Dermis blood vessel endothelial cell (primary cell): ENCODE data around the gene COBL. TPM values are rescaled to one million over a fixed set of nuclear protein-coding genes. Genes with fewer than 3 reads are reported as not detected.
"Not testable (repeated sequence)": the region's sequence is repeated elsewhere in the genome, so short reads cannot be mapped to it uniquely, and the experiment has no call there.

Experiments used
- DNase-seq: peaks from one replicate; pipeline ENCODE4 v3.0.0; 2010
- total RNA-seq: library from RNA; depleted of rRNA; stranded (reverse); fragments of >200 nt; gene quantifications from 2 replicates; pipeline ENCODE4 v1.2.3, GENCODE V29; 2014

COBL gene
- total RNA-seq, 1 donor from 2014 or later, result under 0.01 TPM

DNA sequence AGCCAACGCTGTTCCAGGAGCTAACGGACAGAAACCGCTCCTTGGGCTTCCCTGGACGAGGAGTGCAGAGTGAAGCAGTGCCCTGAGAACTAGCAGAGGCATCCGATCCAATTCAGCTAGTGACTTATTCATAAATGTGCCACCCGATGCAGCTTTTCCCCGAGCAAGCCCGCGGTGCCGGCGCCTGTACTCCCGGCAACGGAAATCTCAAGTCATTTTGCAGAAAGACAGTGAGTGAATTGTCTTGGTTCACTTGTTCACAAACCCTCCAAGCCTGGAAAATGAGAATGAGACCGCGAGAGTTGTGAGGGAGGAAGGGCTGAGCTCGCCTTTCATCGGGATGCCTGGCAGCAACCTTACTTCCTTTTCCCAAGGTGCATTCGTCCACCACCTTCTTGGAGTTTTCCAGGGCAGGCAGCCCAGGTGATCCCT lies 87.5 kb downstream of the COBL start:
- DNase-seq, result no peak

DNA sequence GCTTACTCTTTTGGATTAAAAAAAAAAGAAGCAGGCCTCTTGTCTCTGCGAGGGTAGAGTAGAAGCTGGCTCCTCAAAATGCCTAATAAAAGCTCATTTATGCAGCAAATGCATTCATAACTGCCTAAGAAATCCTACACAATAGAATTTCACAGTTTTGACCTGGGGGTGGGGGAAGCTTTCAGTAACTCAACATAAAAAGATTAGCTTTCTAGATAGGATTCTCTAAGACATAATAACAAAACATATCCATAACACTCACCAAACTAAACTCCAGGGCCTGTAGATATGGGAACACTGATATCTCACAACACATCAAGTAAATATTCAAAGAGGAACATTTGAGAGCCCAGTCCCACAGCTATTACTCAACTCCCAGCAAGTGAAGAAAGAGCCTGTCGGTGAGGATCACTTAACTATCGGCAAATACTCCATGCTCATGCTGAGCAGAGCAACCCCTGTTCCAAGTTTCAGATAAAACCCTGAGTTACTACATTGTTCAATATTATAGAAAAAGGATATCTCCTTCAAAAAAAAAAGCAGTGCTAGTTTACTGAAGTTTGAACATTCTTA lies 88.1 kb downstream of the COBL start:
- no peak for DNase-seq

DNA sequence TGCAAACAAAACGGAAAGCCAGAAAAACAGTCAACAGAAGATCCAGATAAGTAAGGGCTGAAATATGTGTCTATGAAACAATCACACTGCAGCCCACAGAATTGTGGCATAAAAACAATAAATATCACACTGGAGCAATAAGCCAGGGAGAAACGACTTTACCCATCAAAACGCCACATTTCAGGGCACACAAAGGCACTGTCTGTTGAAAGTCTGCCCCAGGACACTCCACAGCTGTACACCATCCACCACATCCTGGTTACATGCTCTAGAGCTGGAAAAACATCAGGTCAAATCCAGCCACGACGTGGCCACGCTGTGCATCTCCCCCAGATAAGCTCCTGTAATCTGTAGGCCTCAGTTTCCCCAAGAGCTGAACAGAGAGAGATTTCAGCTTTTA lies 88.7 kb downstream of the COBL start:
- DNase-seq, result no peak

DNA sequence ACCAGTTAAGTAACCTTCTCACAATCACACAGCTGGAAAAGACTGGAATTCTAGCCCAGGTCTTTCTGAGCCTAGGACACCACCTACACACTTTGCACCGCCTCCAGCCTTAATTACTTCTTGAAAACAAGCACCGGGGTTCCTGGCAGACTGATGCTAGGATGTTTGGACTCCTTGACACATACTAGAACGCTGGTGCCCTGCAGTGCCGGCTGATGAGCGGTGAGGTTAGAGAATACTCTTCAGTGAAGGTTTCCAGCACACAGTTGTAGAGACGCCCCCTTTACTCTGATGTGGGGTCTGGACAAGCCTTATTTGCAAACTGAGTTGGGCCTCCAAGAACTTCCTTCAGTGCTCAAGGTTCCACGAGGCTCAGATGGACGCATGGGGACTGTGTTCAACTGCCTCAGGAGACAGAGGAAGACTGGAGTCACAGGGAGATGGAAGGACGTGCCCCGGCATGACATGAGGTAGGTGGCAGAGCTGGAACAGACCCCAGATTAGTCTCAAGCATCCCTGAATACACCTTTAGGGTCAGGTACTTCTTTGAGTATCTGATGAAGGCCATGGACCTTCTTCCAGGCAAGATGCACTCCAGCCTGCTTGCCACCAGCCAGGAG lies 89.6 kb downstream of the COBL start:
- no peak for DNase-seq

DNA sequence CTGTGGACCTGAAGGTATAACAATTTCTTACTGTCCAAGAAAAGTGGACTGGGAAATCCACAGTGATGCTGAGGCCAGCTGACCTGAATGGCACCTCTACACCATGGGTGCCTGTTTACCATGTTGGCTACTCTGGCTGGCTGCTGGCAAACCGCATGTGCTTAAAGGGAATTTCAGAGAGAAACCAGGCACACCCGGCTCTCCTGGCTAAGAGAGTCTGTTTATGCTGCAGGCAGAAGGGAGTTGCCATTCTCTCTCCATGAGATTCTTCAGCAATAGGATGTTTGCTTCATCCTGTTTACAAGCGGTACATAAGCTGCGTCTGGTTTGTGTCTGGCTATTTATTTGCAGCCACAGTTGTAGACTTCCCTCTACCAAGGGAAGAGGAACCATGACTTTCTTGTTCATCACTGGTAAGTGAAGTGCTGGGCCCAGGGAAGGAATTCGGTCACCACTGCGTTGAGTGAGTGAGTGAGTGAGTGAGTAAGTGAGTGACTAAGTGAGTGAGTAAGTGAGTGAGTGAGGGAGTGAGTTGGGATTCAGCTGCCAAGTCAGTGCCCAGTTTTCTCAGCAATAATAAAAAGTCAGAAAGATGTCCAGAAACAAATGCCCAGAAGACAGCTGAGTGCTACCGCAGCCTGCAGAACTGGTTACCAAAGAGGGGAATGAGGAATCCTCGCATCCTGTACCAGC lies 90.4 kb downstream of the COBL start:
- DNase-seq, result no peak

DNA sequence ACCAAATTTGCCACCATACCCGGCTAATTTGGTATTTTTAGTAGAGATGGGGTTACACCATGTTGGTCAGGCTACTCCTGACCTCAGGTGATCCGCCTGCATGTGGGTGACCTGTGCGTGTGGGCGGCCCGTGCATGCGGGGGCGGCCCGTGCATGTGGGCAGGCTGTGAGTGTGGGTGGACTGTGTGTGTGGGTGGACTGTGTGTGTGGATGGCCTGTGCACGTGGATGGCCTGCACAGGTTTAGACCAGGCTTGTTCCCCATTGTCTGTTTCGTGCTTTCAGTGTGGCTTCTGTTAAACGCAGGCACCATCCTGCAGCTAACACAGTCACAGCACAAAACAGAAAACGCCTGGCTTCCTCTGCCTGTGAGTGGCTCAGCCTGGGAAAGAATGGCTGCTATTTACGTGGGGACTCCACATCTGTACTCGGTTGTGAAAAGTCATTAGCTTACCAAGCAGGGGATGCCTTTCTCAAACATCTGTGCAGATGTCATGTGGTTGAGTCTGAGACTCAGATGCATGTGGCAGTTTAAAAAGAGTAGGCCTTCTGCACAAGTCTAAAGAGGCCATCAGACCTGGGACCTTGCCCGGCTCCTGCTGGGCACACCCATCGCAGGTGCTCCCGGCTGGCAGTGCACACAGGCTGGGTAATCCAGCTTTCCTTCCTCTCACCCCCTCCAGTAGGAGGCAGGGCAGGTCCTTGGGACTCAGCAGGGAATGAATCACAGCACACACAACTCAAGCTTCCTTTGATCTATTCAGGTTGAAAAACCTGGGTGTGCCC lies 91.6 kb downstream of the COBL start:
- no peak for DNase-seq

DNA sequence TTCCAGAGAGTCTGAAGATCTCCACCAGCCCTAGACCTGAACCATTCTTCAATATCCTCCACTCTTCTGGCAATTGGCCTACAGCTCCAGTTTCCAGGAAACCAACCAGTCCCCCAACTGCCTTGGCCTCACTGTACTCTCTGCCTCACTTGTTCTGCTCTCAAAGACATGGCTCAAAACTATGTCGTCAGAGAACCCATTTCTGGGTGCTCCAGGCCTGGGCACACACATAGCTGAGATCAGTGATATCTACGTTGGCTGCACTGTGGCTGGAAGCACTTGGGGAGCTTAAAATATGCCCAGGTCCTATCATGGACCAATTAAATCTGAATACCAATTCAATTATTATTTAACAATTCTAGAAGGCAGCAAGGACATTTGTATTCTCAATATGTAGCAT lies 93.1 kb downstream of the COBL start:
- no peak for DNase-seq

DNA sequence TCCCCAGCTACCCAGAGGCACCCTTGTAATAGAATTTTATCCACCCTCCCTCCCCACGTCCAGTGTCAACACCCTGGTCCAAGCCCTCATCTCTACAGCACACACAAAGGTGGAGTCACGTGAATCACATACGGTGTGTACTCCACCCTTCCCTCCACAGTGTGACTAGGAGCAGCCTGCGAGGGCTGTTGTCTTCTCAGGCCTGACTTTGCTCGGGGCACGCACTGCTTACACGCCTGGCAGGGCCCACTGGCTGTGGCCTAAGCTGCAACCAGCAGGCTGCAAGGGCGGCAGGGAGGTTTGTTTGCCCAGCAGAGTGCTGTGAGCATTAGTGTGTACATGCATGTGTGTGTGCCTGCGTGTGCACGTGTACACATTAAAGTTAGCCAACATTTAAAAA lies 93.7 kb downstream of the COBL start:
- no peak for DNase-seq

DNA sequence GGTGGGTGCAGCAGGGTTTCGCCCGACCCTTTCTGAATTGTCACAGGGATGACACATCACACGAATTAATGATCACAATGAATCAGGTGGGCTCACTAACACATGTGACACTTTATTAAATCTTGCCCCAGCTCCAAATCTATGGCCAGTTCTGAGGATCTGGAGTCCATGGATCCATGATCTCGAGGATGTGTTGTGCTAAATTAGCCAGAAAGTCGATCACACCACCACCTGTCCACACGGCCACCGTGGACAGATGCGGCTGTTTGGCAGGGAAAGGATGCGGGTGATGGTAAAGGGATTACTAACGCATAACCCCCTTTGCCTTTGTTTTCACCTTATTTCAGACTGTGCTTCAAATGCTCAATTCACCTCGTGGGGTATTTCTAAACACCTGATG lies 96.4 kb downstream of the COBL start:
- no peak for DNase-seq

DNA sequence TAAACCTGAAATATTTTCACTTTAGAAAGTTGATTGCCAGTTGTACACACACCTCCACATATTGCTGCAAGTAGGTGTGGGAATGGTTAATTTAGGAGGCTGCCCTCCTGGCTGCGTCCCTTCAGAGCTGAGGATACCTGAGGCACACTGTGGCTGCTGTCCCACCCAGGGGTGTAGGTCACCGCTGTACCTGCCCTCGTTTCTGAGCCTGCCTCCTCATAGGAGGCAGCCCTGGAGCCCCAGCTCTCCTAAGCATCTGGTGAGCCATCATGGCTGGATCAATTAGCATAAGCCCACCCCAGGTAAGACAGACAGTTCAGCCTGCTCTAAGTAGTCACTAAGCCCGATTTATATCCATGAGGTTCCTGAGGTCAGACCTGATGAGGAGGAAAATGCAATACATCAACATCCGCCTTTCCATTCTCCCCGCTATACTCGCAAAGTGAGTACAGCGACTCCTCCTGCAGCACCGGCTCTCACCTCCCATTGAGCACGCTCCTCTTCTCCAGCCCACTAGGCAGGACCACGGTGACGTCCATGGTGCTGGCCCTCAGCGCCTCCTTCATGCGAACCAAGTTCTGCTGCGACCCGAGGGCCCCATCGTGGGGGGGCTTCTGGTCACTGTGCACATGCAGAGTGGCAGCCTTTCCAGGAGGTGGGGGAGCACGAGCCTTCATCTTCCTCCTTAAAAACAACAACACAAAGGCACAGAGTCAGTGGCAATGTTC lies 97.2 kb downstream of the COBL start:
- DNase-seq, result no peak

DNA sequence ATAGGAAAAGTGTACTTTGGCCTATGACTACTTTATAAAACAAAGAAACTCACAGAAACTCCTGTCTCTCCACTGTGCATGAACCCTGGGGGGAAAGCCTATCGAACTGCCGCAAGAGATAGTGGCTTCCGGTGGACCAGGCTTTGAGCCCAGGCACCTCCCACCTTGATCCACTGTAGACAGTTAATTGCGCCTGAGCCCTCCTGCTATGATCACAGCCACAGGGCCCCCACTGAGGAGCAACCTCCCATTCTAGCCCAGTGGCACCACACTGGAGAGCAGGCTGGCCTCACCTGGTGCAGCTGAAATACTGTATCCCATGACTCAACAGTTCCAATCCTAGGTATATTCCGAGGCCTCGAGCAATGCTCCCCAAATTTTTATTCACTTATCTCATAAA lies 98.8 kb downstream of the COBL start:
- no peak for DNase-seq

DNA sequence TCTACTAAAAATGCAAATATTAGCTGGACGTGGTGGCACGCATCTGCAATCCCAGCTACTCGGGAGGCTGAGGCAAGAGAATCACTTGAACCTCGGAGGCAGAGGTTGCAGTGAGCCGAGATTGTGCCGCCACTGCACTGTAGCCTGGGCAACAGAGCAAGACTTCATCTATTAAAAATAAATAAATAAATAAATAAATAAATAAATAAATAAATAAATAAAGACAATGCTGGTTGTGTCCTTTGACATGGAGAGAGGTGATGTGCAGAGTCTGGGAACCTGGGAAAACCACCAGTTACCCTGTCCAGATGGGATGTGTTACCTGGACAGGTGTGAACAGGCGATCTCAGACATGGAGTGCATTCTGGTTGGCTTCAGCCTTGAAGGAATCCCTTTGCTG lies 102.5 kb downstream of the COBL start:
- no peak for DNase-seq

DNA sequence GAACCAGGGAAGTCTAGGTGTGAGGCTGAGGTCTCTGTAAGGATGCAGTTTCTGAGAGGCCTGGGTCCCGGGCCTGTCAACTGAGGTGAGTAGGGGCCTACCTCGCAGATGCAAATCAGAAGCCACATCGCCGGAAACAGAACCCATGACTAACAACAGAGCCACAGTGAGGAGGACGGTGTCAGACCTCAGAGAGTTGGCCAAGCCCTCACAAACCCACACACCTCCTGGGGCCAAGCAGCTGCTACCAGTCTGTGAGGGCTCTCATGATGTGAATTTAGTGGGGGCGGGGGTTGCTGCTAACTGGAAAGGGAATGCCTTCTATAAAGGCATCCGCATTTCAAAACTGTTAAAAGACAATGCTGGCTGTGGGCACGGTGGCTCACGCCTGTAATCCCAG lies 103.0 kb downstream of the COBL start:
- no peak for DNase-seq

DNA sequence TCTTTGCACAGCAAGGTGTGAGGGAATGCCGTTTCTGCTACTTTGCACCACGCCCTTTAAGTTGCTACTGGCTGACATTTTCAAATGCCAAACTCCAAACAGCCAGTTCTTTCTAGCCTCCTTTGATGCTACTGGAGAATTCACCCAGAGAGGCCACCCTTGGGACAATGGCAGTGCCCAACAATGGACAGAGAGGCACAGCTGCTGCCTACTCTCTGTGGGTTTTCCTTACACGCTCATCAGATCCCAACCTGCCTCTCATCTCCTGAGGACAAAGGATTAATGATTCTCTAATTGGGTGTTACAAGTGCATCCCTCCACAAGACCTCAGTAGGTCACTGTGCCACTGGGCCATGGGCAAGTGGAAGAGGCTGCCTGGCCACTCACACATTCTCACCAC lies 105.8 kb downstream of the COBL start:
- DNase-seq, result no peak

DNA sequence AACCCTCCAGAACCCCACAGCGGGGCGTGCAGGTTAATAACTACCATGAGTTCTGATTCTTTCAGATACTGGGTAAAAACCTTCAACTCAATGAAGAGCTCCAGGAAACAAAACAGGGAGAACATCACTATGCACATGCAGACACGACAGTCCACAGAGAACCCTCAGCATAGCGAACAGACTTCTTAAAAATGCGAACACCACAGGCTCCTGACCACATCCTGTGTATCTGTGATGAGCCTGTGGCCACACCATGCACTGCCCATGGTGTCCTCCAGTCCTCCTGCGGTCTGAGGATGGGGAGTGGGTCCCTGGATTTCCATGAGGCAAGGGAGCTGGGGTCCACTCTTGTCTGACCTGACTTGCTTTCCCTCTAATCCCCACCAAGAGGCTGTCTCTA lies 107.2 kb downstream of the COBL start:
- DNase-seq, result no peak

DNA sequence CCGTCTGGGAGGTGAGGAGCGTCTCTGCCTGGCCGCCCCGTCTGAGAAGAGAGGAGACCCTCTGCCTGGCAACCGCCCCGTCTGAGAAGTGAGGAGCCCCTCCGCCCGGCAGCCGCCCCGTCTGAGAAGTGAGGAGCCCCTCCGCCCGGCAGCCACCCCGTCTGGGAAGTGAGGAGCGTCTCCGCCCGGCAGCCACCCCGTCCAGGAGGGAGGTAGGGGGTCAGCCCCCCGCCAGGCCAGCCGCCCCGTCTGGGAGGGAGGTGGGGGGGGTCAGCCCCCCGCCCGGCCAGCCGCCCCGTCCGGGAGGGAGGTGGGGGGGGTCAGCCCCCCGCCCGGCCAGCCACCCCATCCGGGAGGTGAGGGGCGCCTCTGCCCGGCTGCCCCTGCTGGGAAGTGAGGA lies 108.5 kb downstream of the COBL start:
- DNase-seq, result not testable (repeated sequence)

DNA sequence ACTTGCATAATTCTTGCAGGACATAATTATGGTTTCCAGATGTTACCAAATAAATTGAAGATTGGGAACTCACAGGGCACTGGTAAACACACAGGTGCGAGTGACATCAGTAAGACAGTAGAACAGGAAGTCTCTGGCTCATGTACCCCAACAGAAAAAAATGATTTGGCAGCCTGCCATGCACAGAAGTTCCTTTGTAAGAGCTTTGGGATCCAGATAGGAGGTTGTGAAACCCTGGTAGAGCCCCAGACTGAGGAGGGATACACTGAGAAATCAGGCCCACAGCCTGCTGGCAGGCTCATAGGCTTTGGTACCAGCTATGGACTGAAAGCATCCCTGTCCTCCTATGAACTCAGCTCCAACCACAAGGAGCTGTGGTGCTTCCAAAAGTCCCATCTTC lies 118.0 kb downstream of the COBL start:
- no peak for DNase-seq

DNA sequence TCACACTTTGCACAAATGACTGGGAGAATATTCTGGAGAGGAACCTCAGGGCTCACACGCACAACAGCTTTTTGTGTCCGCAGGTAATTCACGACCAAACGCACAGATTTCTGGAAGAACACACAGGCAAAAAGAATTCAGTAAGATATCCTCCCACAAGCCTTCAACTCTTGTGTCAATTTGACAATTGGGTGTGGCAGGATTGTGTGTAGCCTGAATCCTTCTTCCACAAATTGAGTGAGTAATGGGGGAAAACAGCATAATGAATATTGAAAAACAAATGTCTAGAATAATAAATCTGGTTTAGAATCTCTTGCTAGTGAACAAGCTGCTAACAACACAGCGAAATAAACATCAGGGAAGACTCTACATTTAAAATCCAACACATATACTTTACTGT lies 125.6 kb downstream of the COBL start:
- no peak for DNase-seq

DNA sequence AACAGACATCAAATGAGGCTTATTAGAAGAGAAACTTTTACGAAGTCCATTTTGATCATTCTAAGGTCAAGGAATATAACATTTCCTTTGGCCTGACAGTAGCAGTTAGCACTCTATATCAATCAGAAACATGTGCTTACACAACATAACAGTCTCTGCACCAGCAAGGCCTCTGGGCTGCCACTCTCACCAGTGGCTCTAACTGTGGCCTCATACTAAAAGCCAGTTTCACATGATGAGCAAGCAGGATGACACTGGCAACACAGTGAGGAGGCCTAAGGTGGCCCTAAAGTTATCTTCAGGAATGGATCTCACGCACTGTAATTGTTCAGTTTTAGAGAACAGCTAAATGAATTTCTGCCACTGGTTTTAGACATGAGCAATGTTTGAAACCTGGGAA lies 126.8 kb downstream of the COBL start:
- no peak for DNase-seq

DNA sequence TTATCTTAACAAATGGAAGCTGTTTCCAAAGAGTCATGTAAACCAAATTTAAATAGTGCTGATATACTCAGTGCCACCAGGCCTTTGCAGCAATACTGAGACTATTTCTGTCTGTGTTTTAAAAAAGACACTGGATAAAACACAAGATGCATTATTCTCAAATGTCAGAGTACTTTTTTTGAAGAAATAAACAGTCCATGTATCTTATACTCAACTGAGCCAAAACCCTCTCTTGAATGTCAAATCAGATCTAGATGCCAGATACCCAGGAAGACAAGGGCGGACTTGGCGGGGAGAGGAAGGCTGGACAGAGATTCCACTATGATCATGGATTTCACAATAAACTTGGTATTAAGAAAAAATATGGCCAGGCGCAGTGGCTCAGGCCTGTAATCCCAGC lies 127.6 kb downstream of the COBL start:
- DNase-seq, result no peak

DNA sequence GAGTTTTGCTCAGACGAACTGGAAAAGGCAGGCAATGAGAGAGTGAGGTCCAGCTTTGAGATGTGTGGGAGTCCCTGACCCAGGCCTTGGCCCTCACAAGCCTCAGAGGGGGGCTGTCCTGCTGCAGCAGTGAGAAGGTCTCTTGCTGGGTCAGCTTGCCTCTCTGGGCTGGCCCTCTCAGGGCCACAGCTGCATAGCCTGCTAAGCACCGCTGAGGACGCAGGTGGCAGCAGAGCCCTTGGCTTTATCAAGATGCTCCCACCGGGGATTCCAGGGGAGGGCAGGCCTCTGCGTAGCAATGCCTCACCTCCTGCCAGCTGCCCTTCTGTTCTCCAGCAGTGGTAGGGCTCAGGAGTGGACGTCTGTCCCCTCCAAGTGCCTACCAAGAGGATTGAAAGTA lies 128.7 kb downstream of the COBL start:
- DNase-seq, result peak; percentile 1

DNA sequence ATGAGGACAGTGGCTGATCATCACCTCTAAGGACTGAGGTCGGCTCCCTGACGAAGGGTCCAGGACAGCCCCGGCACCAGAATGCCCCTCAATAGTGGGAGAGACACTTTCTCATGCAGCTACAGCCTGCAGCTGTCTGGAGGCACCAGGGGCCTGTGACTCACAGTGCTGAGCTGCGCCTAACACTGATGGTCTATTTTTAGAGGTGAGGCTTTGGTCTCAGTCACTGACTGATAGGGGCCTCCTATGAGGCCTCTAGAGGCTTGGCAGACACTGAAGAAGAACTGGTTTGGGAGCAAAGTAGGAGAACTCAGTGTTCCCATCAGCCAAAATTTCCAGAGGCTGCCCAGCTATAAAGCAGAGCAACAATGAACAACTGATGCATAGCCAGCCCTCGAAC lies 130.1 kb downstream of the COBL start:
- DNase-seq, result no peak

DNA sequence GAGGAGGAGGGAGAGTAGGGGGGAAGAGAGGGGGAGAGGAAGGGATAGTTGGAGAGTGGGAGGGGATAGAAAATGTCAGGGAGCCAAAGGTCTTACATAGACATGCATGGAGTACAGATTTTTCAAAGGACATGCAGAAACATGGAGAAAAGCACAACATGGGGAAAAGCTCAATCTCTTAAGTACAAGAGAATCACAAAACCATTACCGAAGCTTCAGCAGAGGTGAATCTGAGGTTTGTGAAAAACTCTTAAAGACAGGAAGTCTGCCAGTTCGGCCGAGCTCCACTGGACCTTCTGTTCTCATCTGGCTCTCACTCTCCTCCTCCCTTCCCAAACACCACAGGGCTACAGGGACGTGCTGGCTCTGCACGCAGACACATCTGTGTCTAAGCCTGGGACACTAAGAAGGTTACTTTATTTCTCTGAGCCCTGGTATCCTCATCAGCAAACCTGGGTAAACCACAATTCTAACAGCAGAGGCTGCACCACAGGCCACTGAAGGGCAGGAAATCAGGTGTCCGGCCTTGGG lies 133.9 kb downstream of the COBL start:
- DNase-seq, result no peak
